Hematopoietic multipotent progenitor cell treated with erythropoietin and hydrocortisone succinate and interleukin-3 and kit ligand, for 4 days (in vitro differentiated cells): ENCODE results near the gene OBSCN.
A peak's percentile ranks its signal among the peaks of the same experiment; 100 is the strongest.

ENCODE experiments used
- DNase-seq: peaks from one replicate; pipeline ENCODE4 v3.0.0-alpha.2; 2015

Gene OBSCN

GRCh38 chr1:228408041-228408868 is 200.4 kb downstream of the OBSCN start:
- DNase-seq, result no peak

- DNase-seq, result no peak
Measured at GRCh38 chr1:228408869-228409805, 201.3 kb downstream of the OBSCN start.

DNA sequence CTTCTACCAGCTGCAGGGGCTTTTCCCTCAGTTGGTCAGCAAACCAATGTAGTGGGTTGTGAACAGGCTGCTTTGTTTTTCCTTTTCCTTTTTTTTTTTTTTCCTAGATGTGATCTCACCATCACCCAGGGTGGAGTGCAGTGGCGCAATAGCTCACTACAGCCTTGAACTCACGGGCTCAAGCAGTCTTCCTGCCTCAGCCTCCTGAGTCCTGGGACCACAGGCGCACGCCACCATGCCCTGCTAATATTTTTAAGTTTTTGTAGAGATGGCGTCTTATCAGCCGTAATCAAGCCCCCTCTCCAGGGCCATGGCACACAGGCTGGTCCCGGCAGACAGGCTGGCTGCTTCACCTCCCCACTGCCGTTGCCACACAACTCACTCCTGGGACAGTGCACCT is 202.2 kb downstream of the OBSCN start:
- no peak for DNase-seq

- no peak for DNase-seq
Measured at GRCh38 chr1:228410671-228411070, 202.8 kb downstream of the OBSCN start.

DNA sequence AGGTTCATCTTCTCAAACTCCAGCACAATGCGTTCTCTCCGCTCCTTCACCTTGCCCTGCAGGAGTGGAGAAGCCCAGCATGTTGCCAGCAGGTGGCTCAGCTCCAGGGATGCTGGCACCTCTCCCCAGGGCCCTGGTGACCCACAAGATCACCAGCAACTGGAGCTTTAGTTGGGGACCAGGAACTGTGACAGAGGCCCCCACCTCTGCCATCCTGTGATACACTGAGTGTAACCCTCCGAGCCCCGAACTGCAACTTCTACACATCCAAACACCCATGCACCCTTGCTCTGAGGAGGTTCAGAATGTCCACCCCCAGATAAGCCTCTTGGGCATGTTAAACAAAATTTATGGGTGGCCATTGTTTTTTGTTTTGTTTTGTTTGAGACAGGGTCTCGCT is 203.3 kb downstream of the OBSCN start:
- no peak for DNase-seq

GRCh38 chr1:228411548-228412430 is 203.9 kb downstream of the OBSCN start:
- DNase-seq, result no peak

GRCh38 chr1:228413241-228414010 is 205.6 kb downstream of the OBSCN start:
- no peak for DNase-seq

- DNase-seq, result no peak
Measured at GRCh38 chr1:228414511-228415211, 206.8 kb downstream of the OBSCN start.

- DNase-seq, result no peak
Measured at GRCh38 chr1:228415221-228415620, 207.4 kb downstream of the OBSCN start.

GRCh38 chr1:228415853-228416216 is 208.0 kb downstream of the OBSCN start:
- DNase-seq, result peak; percentile 31

GRCh38 chr1:228416217-228416933 is 208.5 kb downstream of the OBSCN start, which contains the start of gene TRIM17:
Gene TRIM17, minus strand, starts transcription at chr1:228416861. Its CDS starts 1,789 bp downstream, at chr1:228415072.
- peak; percentile 76 for DNase-seq

GRCh38 chr1:228417061-228417460 is 209.2 kb downstream of the OBSCN start:
- DNase-seq, result no peak

GRCh38 chr1:228417483-228418203 is 209.8 kb downstream of the OBSCN start:
- DNase-seq, result peak; percentile 77

DNA sequence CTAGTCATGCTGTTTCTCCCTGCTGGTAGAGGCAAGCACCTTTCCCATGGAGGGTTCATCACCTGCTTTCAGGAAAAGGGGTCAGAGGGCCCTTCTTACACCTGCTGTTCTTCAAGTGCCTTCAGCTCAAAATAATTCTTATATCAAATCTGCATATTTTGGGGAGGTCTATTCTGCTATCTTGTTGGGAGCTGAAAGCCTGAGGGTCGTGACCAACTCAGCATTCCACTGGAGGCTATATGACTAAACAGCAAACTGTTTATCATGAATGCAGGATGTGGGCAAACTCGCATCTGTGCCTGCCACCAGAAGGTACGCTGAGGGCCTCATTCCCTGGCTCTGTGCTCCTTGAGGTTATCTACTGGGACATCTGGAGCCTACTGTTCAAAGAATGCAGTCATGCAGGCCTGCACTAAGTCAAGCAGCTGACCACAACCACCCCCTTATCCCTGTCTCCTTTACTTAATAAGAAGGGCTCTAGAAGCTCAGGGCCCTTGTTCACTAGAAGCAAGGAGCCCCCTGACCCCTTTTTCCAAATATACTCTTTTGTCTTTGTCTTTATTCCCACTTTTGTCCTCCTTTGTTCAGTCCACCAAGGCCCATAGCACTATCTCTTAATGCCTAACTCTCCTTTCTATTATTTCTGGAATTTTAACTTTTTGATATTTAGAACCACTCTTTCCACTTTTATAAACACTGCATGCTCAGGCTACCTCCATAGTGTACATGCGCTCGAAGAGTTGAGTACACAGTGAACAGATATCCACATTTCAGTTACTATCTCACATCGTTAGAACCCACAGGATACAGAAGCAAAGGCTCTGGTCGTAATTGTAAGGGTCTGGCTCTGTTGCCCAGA is 213.4 kb downstream of the OBSCN start:
- peak; percentile 92 for DNase-seq

- no peak for DNase-seq
Measured at GRCh38 chr1:228423404-228424053, 215.7 kb downstream of the OBSCN start.

- no peak for DNase-seq
Measured at GRCh38 chr1:228424685-228425660, 217.1 kb downstream of the OBSCN start.
